ENCODE measurements around the gene ZFYVE21.

ZFYVE21 gene

GRCh38 chr14:103738701-103739451, 23.3 kb downstream of the ZFYVE21 start:
- Histone ChIP-seq H3K27ac (no peak overlapping the region), H3K4me2 (ENCODE audit: low read length) (no peak overlapping the region), H3K27me3 (ENCODE audit: control insufficient read depth, insufficient read depth, low read length) (no peaks in the 10 kb centered on the region), H3K4me3 (ENCODE audit: low read depth, low read length) (no peak overlapping the region), H3K79me2 (peaks cover 3% of the 10 kb centered on the region), H3K36me3 (ENCODE audit: control insufficient read depth, insufficient read depth, low read length) (no peaks in the 10 kb centered on the region), H3K4me1 (no peaks in the 10 kb centered on the region), H3K9ac (no peak overlapping the region), H2AFZ (no peak overlapping the region), H3K9me3 (ENCODE audit: control insufficient read depth, low read length) (no peaks in the 10 kb centered on the region)
- no peak for TF ChIP-seq CTCF (IDR thresholded peaks at IDR 0.05)

- no peaks in the 10 kb centered on the region for H3K4me1 ChIP-seq
Observed at GRCh38 chr14:103739466-103739792, 23.8 kb downstream of the ZFYVE21 start.

GRCh38 chr14:103739793-103740501, 24.3 kb downstream of the ZFYVE21 start:
- Histone ChIP-seq H3K36me3 (ENCODE audit: control insufficient read depth, insufficient read depth, low read length) (no peaks in the 10 kb centered on the region), H3K27ac (no peak overlapping the region), H3K79me2 (peaks cover 3% of the 10 kb centered on the region), H3K4me1 (no peaks in the 10 kb centered on the region), H2AFZ (no peak overlapping the region), H3K9me3 (ENCODE audit: control insufficient read depth, low read length) (no peaks in the 10 kb centered on the region), H3K27me3 (ENCODE audit: control insufficient read depth, insufficient read depth, low read length) (no peaks in the 10 kb centered on the region), H3K4me3 (ENCODE audit: low read depth, low read length) (no peak overlapping the region), H3K4me2 (ENCODE audit: low read length) (no peak overlapping the region), H3K9ac (no peak overlapping the region)
- no peak for TF ChIP-seq CTCF (IDR thresholded peaks at IDR 0.05)

More at GRCh38 chr14:103739466-103739792, 23.8 kb downstream of the ZFYVE21 start:
- H3K27ac ChIP-seq: no peak overlapping the region
- H3K79me2 ChIP-seq: peaks cover 3% of the 10 kb centered on the region
- H2AFZ ChIP-seq: no peak overlapping the region
- H3K9ac ChIP-seq: no peak overlapping the region
- H3K9me3 ChIP-seq (ENCODE audit: control insufficient read depth, low read length): no peaks in the 10 kb centered on the region
- no peak for TF ChIP-seq CTCF (IDR thresholded peaks at IDR 0.05)
- H3K36me3 ChIP-seq (ENCODE audit: control insufficient read depth, insufficient read depth, low read length): no peaks in the 10 kb centered on the region
- no peak overlapping the region for H3K4me2 ChIP-seq (ENCODE audit: low read length)
- H3K4me3 ChIP-seq (ENCODE audit: low read depth, low read length): no peak overlapping the region
- no peaks in the 10 kb centered on the region for H3K27me3 ChIP-seq (ENCODE audit: control insufficient read depth, insufficient read depth, low read length)

GRCh38 chr14:103740991-103741689, 25.5 kb downstream of the ZFYVE21 start:
- no peak for TF ChIP-seq CTCF (IDR thresholded peaks at IDR 0.05)
- Histone ChIP-seq H3K4me2 (ENCODE audit: low read length) (no peak overlapping the region), H3K9me3 (ENCODE audit: control insufficient read depth, low read length) (no peaks in the 10 kb centered on the region), H3K4me1 (no peaks in the 10 kb centered on the region), H3K4me3 (ENCODE audit: low read depth, low read length) (no peak overlapping the region), H3K36me3 (ENCODE audit: control insufficient read depth, insufficient read depth, low read length) (no peaks in the 10 kb centered on the region), H3K9ac (no peak overlapping the region), H3K27me3 (ENCODE audit: control insufficient read depth, insufficient read depth, low read length) (no peaks in the 10 kb centered on the region), H3K79me2 (peaks cover 3% of the 10 kb centered on the region), H3K27ac (no peak overlapping the region), H2AFZ (no peak overlapping the region)

All from parathyroid adenoma (tissue), 2 donors.